GM23248 (cell line): ENCODE measurements around the gene SIGLEC1. TPM values are rescaled to one million over a fixed set of nuclear protein-coding genes. Genes with fewer than 3 reads are reported as not detected.

Experiments
- DNase-seq: peaks from one replicate; pipeline ENCODE4 v3.0.0-alpha.2; 2015
- H2AFZ ChIP-seq: fragments of 200-600 bp; sonication (generic); 2 replicates; pipeline ENCODE4 v1.6.1; 2016; ENCODE audit warnings: antibody characterized with exemption
- H3F3A ChIP-seq: fragments of 200-600 bp; sonication (generic); 2 replicates; pipeline ENCODE4 v1.6.1; 2016; ENCODE audit warnings: mild to moderate bottlenecking, antibody characterized with exemption, mixed run types; ENCODE audit not compliant: insufficient read depth
- H3K27ac ChIP-seq: fragments of 200-600 bp; sonication (generic); 2 replicates; pipeline ENCODE4 v1.5.1; 2016; ENCODE audit warnings: mild to moderate bottlenecking
- H3K27me3 ChIP-seq: fragments of 200-600 bp; sonication (generic); replicated peaks from 2 replicates; pipeline ENCODE4 v1.6.1; 2016; ENCODE audit warnings: mild to moderate bottlenecking; ENCODE audit not compliant: insufficient read depth
- H3K36me3 ChIP-seq: fragments of 200-600 bp; sonication (generic); 2 replicates; pipeline ENCODE4 v1.6.1; 2016; ENCODE audit warnings: low read depth, mild to moderate bottlenecking
- H3K4me1 ChIP-seq: fragments of 200-600 bp; sonication (generic); 2 replicates; pipeline ENCODE4 v1.6.1; 2016; ENCODE audit warnings: mild to moderate bottlenecking; ENCODE audit not compliant: insufficient read depth
- H3K4me2 ChIP-seq: fragments of 200-600 bp; sonication (generic); one replicate; pipeline ENCODE4 v1.6.1; 2016; ENCODE audit warnings: mild to moderate bottlenecking; ENCODE audit not compliant: unreplicated experiment
- H3K4me3 ChIP-seq: fragments of 200-600 bp; sonication (generic); 2 replicates; pipeline ENCODE4 v1.5.1; 2016; ENCODE audit warnings: mild to moderate bottlenecking
- H3K79me2 ChIP-seq: fragments of 200-600 bp; sonication (generic); 2 replicates; pipeline ENCODE4 v1.6.1; 2016; ENCODE audit warnings: mild to moderate bottlenecking; ENCODE audit not compliant: insufficient read depth
- H3K9ac ChIP-seq: fragments of 200-600 bp; sonication (generic); 2 replicates; pipeline ENCODE4 v1.6.1; 2016; ENCODE audit warnings: mild to moderate bottlenecking
- H3K9me2 ChIP-seq: fragments of 200-600 bp; sonication (generic); 2 replicates; pipeline ENCODE4 v1.6.1; 2016; ENCODE audit warnings: mixed run types, mild to moderate bottlenecking, moderate library complexity; ENCODE audit not compliant: insufficient read depth
- H3K9me3 ChIP-seq: fragments of 200-600 bp; sonication (generic); one replicate; pipeline ENCODE4 v1.6.1; 2017; ENCODE audit warnings: low read depth
- H4K20me1 ChIP-seq: fragments of 200-600 bp; sonication (generic); 2 replicates; pipeline ENCODE4 v1.6.0; 2016; ENCODE audit not compliant: insufficient read depth
- EZH2 ChIP-seq: fragments of 200-600 bp; sonication (generic); IDR thresholded peaks from 2 replicates; pipeline ENCODE4 v1.6.1; 2018; ENCODE audit warnings: antibody characterized with exemption, mild to moderate bottlenecking; ENCODE audit not compliant: insufficient read depth, poor library complexity, severe bottlenecking
- EZH2phosphoT487 ChIP-seq: fragments of 200-600 bp; sonication (generic); IDR thresholded peaks from 2 replicates; pipeline ENCODE4 v1.6.1; 2018; ENCODE audit warnings: antibody characterized with exemption, moderate library complexity, mild to moderate bottlenecking, low read depth; ENCODE audit not compliant: insufficient read depth
- WGBS, 2 experiments: methylation state at CpG; one replicate each; pipeline ENCODE4 v1.1.6; 2015 to 2017; ENCODE audit warnings: low lambda C conversion rate in 2 of 2, low coverage in 1 of 2; ENCODE audit errors: missing lambda C conversion rate in 2 of 2; 5-methylcytosine and 5-hydroxymethylcytosine counted together
- in situ Hi-C: fragments of 300-500 bp; cut with MboI; formaldehyde crosslinking; loops from 2 replicates; pipeline ENCODE4 v1.15.0; 2020
- polyA plus RNA-seq: library from polyadenylated mRNA; unstranded; fragments of >200 nt; fragmentation: Nextera tagmentation; extraction: Ambion mirVana; gene quantifications from 2 replicates; pipeline ENCODE4 v1.2.1, GENCODE V29; 2016
- total RNA-seq: library from RNA; depleted of rRNA; stranded (reverse); fragments of >200 nt; shearing (Covaris generic); gene quantifications from 2 replicates; pipeline ENCODE4 v1.2.3, GENCODE V29; 2014

Gene SIGLEC1
- total and polyA plus RNA-seq, 2 experiments from 2014 or later, result not detected

- no peaks in the 10 kb centered on the region; the same call in 1 of the 2 replicates for H3K36me3 ChIP-seq
- H2AFZ ChIP-seq, result no peak overlapping the region
- no peaks in the 10 kb centered on the region for H3K27me3 ChIP-seq
- no peaks in the 10 kb centered on the region for H3K9me3 ChIP-seq
- DNase-seq, result no peak
- no peaks in the 10 kb centered on the region for H3F3A ChIP-seq
- no peaks in the 10 kb centered on the region for H3K79me2 ChIP-seq
- WGBS, 2 experiments, result 82 to 89% methylated on average over 10 to 11 of the region's 11 CpGs
- no peaks in the 10 kb centered on the region for H3K9me2 ChIP-seq
- in situ Hi-C loops, result no loop called here
- H3K27ac ChIP-seq, result no peak overlapping the region
- no peaks in the 10 kb centered on the region for H3K4me1 ChIP-seq
- no peaks in the 10 kb centered on the region for H4K20me1 ChIP-seq
- H3K9ac ChIP-seq, result no peak overlapping the region
- no peak overlapping the region for H3K4me3 ChIP-seq
- H3K4me2 ChIP-seq, result no peak overlapping the region
- no peak for TF ChIP-seq EZH2
- no peak for TF ChIP-seq EZH2phosphoT487
Measured at GRCh38 chr20:3758566-3758965, 46.2 kb upstream of the SIGLEC1 start.

DNA sequence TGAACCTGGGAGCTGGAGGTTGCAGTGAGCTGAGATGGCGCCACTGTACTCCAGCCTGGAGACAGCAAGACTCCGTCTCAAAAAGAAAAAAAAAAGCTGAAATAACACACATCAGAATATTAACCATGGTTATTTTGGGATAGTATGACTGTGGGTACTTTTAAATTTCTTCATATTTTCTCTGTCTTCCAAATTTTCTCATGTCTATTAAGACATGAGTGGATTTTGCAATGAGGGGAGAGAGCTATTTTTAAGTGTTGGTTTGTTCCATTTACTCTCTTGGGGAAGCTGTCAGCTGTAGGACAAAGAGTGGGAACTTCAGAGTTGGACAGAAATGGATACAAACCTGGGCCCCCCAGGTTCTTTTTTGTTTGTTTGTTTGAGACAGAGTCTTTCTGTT is 44.9 kb upstream of the SIGLEC1 start:
- no peak overlapping the region for H3K9ac ChIP-seq
- no peak overlapping the region for H2AFZ ChIP-seq
- no peak for TF ChIP-seq EZH2
- TF ChIP-seq EZH2phosphoT487, result no peak
- H3K27ac ChIP-seq, result no peak overlapping the region
- no peaks in the 10 kb centered on the region for H4K20me1 ChIP-seq
- H3K36me3 ChIP-seq, result no peaks in the 10 kb centered on the region; the same call in 1 of the 2 replicates
- no peak overlapping the region for H3K4me2 ChIP-seq
- no peaks in the 10 kb centered on the region for H3K4me1 ChIP-seq
- DNase-seq, result no peak
- H3K4me3 ChIP-seq, result no peak overlapping the region
- H3K79me2 ChIP-seq, result no peaks in the 10 kb centered on the region
- H3F3A ChIP-seq, result no peaks in the 10 kb centered on the region
- H3K27me3 ChIP-seq, result no peaks in the 10 kb centered on the region
- H3K9me2 ChIP-seq, result no peaks in the 10 kb centered on the region
- no peaks in the 10 kb centered on the region for H3K9me3 ChIP-seq
- in situ Hi-C loops, result no loop called here
- WGBS, 2 experiments, result 91 to 93% methylated on average over 2 of the region's 2 CpGs

- H3K9me2 ChIP-seq, result no peaks in the 10 kb centered on the region
- in situ Hi-C loops, result no loop called here
- no peak for TF ChIP-seq EZH2
- no peak for TF ChIP-seq EZH2phosphoT487
- no peaks in the 10 kb centered on the region; the same call in 1 of the 2 replicates for H3K36me3 ChIP-seq
- H3F3A ChIP-seq, result no peaks in the 10 kb centered on the region
- no peak for DNase-seq
- H4K20me1 ChIP-seq, result no peaks in the 10 kb centered on the region
- no peaks in the 10 kb centered on the region for H3K79me2 ChIP-seq
- no peak overlapping the region for H3K4me3 ChIP-seq
- no peak overlapping the region for H2AFZ ChIP-seq
- no peak overlapping the region for H3K4me2 ChIP-seq
- no peaks in the 10 kb centered on the region for H3K9me3 ChIP-seq
- H3K9ac ChIP-seq, result no peak overlapping the region
- no peaks in the 10 kb centered on the region for H3K27me3 ChIP-seq
- no peaks in the 10 kb centered on the region for H3K4me1 ChIP-seq
- H3K27ac ChIP-seq, result no peak overlapping the region
- WGBS, 2 experiments, result 73 to 78% methylated on average over 4 of the region's 5 CpGs
Measured at GRCh38 chr20:3755814-3756480, 43.5 kb upstream of the SIGLEC1 start.

- H3K79me2 ChIP-seq, result no peaks in the 10 kb centered on the region
- H3K4me1 ChIP-seq, result no peaks in the 10 kb centered on the region
- H3K9ac ChIP-seq, result no peak overlapping the region
- H3K4me2 ChIP-seq, result no peak overlapping the region
- H3K9me3 ChIP-seq, result no peaks in the 10 kb centered on the region
- H3K27ac ChIP-seq, result no peak overlapping the region
- H2AFZ ChIP-seq, result no peak overlapping the region
- TF ChIP-seq EZH2, result no peak
- TF ChIP-seq EZH2phosphoT487, result no peak
- no peaks in the 10 kb centered on the region for H4K20me1 ChIP-seq
- H3K4me3 ChIP-seq, result no peak overlapping the region
- H3K9me2 ChIP-seq, result no peaks in the 10 kb centered on the region
- H3K27me3 ChIP-seq, result no peaks in the 10 kb centered on the region
- WGBS, 2 experiments, result 92 to 99% methylated on average over 6 to 7 of the region's 7 CpGs
- no peaks in the 10 kb centered on the region for H3F3A ChIP-seq
- no peak for DNase-seq
- in situ Hi-C loops, result no loop called here
- no peaks in the 10 kb centered on the region; the same call in 1 of the 2 replicates for H3K36me3 ChIP-seq
Measured at GRCh38 chr20:3755269-3755668, 42.9 kb upstream of the SIGLEC1 start.
